HG02610 (cell line): Measurements from ENCODE around the gene ROBO1.

ENCODE experiments used
- ATAC-seq: cut with Tn5 transposase; IDR thresholded peaks from one replicate; pipeline ENCODE4 v1.9.1; 2021; ENCODE audit warnings: mild to moderate bottlenecking, moderate library complexity; ENCODE audit not compliant: unreplicated experiment

ROBO1 gene

DNA sequence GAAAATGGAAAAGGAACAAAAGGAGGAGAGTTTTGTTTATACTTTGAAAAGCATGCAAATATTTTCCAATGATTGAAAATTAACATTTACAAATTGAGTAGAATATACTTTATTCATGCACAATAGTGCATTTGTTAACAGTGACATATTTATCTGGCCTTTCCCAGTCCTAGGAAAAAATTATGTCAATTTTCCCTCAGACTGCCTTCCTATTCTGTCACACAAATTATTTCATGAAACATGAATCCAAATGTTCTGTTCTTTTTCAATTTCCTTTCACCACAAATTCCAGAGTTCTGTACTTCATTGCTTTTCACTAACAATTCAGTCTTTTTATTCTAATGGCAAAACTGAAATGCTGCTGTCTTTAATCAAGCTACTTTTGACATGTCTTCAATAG, 945.1 kb downstream of the ROBO1 start:
- ATAC-seq: no peak

DNA sequence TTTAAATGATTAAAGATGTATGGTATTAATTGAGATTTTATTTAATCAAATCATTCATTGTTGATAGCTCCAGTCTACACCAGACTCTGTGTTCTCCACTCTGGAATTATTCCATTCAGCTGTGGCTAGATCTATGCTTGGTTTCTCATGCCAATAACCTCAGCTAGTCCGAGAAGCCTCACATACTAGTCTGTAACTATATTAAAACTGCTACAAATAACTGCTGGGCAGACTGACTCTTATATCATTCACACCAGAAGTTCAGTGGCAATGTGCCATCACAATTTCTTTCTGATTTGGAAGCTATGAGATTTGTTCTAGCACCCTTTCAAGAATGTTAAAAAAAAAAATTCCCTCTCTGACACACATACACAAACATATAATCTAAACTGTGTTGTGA, 947.3 kb downstream of the ROBO1 start:
- ATAC-seq: no peak

DNA sequence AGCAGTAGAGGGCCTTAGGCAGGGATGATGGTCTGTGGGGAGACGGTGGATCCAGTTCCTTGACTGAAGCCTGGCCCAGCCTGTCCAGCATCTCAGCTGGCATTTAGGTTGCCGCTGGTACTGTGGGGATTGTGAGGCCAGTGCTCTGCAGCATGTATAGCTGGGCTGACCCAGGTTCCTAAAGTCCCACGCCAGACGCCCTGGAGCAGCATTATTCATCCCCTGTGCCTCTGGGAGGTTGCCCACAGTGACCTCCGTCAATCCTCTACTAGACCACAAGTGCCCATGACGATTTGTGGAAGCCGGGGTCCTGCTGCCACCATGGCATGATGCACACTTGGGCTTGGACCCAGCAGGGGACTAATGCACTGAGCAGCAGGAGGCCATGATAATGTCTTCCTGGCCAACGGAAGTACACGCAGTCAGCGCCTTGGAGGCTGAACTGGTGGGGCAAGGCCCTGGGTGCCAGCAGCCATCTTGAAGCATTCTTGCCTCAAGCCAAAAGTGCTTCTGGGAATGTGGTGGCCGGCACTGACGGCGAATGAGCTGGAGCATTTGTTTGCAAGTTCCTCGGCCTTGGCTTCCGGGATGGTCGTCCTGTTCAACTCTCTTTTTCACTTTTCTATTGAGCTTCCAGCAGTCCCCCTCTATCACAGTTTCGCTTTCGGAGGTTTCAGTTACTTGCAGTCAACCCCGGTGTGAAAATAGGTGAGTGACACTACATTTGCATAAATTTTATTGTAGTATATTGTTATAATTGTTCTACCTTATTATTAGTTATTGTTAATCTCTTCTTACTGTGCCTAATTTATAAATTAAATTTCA, 949.4 kb downstream of the ROBO1 start:
- no peak for ATAC-seq

DNA sequence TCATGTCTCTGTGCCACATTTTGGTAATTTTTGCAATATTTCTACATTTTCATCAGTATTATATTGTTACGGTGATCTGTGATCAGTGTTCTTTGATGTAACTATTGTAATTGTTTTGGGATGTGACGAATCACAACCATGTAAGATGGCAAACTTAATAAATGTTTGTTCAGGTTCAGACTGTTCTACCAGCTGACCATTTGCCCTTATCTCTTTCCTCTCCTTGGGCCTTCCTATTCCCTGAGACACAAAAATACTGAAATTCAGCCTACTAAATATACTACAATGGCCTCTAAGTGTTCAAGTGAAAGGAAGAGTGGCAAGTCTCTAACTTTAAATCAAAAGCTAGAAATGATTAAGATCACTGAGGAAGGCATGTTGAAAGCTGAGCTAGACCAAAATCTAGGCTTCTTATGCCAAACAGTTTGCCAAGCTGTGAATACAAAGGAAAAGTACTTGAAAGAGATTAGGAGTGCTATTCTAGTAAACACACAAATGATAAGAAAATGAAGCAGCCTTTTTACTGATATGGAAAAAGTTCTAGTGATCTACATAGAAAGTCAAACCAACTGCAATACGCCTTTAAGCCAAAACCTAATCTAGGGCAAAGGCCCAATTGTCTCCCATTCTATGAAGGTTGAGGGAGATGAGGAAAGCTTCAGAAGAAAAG, 952.8 kb downstream of the ROBO1 start:
- no peak for ATAC-seq

DNA sequence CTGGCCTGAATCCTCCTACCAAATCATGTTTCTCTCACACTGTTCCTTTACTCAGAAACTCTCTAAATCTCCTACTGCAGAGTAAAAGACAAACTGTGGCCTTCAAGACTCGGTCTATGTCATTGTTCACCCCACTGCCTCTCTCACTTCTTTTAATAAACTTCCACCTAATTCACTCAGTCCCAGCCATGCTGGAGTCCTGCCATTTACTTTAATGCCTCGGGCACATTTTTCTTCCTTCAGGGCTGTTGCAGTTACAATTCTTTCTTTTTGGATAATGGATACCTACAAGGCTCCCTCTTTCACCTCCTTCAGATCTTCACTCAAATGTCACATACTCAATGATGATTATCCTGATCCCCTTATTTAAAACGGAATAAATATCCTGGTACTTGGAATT, 955.6 kb downstream of the ROBO1 start:
- ATAC-seq: no peak

DNA sequence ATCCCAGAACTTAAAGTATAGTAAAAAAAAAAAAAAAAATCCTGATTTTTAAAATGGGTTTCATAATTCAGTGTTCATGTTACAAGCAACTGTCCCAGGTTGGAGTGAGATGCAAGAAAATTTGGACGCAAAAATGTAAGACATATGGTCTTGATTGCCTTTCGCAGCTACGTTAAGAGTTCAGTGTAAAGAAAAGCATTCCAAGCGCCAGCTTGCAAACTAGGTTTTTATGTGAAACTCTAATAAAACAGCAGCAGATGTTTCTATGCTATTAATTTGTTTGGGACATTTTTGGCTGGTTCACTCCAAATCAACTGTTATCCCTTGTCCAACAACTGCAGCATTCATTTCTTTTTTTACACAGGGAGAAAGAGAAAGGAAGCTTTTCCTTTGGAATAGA, 957.8 kb downstream of the ROBO1 start:
- ATAC-seq: no peak

DNA sequence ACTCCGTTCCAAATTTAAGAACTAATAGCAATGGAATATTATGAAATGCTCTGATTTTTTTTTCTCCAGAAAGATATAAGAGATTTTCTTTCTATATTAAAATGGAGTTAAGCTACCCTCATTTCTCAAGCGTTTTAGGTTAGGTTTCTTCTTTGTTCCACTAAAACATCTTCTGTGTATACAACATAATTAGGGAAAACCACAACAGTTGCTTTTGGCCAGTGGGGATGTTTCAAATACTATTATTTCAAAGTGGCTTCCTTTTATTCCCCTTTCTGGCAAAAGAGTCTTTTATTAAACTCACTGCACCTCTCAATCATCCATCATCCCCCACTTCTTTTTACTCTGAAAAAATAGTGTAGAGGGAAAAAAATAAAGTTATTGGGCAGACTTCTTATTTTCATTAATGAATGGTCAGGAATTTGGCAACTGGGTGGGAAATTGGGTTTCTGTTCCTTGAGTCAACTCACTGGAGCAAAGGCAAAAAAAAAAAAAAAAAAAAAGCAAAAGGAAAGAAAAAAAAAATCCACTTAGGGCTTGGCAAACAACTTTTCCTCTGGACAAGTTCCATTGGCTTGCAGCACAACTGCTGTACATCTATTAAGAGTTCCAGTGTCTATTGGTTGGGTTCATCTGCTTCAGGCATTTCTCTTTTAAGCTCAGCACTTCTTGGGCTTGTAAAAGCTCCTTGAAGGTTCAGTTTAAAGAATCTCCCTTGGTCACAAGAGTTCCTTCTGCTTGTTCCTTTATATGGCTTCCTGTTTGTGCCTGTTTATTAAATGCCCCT, 963.4 kb downstream of the ROBO1 start:
- no peak for ATAC-seq

DNA sequence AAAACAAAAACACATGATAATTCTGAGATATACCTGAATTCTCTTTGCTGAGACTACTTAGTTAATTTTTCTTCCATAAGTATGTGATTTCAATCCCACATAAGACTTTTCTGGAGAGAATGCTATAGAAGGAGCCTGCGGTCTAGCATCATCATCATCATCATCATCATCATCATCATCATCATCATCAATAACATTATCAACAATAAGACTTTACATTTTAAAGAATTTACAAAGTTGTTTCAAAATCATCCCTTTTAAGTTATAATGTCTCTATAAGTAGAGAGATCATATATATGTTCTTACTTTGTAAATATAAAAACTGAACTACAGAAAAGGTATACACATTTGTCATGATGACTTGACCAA, 965.3 kb downstream of the ROBO1 start:
- ATAC-seq: no peak

DNA sequence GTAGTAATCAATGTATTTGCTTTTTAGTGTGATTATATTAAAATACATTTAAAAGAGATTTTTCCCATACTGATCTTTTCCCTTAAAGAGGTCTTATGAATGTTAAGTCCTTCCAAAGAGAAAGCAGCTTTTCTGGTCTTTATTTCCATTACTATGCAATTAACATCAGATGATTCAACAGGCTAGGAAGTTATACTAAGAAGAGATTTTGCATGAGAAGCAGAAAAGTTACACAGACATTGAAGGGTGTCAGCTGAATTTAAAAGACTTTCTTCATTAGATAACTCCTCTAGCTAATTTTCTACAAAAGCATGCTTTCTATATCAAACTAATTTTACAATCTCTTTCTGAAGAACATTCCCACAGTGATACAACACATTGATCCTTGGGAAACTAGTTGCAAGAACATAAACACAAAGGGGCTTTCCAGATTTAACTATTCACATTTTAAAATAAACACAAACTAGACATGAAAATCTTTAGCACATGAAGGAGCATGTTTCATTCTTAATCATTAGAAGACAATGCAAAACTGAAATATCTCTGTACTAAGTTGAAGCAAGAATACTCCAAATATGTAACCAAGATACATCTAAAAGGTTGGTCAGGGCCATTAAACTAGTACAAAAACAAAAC, 965.8 kb downstream of the ROBO1 start:
- ATAC-seq: peak; percentile 63

DNA sequence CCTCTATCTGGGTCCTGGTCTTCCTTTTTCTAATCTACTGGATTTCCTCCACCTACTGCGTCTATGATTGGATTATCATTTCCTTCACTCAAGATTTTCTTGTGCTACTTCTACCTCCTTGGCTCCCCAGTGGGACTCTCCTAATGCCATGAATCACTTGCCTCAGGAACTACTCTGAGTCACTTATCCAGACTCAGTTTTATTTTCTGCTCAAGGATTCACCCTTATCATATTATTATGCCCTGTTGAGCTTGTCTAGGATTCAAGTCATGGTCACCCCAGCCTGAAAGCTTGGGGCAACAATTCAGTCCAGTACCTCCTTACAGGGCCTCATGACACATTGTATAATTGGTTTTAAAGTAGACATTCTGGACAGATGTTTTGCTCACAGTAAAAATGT, 968.1 kb downstream of the ROBO1 start:
- no peak for ATAC-seq

DNA sequence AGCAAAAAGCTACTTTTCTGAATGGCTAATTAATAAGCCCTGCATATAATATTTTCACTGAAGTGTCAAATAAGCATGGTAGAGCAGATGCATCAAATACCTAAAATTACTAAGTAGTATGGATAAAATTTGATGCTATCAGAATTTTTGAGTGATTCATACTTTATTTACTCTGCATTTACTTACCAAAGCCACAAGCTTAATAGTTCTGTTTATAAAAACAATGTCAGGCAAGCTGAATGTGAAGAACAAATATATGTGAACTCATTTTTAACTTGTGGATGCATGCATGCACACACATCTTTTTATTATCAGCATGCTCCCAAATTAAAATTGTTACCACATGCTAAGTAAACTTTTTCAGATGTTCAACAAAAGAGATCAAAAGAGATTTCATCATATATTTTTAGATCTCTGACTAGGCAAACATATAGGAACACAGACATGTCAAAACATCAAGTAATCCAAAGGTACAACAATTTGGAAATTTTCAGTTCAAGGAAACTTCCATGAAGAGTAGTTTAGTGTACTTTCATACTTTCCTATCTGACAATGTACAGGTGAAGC, 969.4 kb downstream of the ROBO1 start:
- ATAC-seq: no peak

DNA sequence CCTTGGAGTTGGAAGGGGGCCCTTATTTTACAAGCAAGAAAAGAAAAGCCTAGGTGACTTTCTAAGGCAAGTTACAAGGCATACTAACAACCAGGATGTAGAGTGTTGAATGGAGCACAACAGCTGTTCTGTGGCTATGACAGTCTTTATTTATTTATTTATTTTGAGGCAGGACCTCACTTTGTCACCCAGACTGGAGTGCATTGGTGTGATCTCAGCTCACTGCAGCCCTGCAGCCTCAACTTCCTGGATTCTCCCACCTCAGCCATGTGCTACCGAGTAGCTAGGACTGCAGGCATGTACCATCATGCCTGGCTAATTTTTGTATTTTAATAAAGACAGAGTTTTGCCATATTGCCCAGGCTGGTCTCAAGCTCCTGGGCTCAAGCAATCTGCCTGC, 973.4 kb downstream of the ROBO1 start:
- no peak for ATAC-seq

DNA sequence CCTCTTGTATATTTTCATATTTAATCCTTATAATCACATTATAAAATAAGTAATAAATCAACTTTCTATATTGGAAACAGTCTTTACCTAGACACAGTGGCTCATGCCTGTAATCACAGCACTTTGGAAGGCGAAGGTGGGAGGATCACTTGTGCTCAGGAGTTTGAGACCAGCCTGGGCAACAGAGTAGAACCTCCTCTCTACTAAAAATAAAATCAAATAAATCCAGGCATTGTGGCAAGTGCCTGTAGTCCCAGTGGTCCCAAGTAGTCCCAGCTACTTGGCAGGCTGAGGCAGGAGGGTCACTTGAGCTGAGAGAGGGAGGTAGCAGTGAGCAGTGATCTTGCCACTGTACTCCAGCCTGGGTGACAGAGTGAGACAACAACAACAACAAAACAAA, 975.1 kb downstream of the ROBO1 start:
- no peak for ATAC-seq

DNA sequence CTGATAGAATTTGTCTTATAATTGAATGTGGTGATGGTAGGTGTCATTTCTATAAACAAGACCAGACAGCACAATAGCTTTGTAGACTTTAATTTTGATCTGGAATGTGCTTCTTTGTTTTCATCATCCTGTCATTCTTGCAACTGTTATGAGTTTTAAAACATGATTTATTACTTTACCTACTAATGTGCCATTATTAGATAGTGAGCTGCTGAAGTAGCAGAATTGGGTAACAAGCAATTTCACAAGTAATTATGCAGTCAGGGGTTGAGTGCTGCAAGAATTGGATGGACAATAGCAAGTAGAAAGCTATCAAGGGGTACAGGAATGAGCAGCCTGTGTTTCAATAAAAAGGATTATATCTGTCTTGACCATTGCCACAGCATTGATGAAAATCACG, 975.6 kb downstream of the ROBO1 start:
- ATAC-seq: no peak

DNA sequence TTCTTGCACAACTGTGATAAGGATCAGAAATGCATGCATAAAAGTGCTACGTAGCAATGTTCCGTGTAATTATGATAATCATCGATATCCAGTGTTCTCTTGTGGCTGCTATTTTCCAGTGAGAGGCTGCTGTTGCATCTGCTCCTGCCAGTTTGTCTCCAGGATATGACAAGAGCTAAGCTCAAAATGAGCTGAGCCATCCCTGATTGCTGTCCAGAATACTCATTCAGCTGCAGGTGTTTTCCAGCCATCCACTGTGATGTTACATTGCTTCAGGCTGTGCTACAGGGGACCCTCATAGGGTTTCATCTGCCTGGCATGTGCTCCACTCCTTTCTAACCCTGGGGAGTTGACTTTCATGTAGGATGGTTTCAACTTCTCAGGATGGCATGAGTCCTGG, 976.0 kb downstream of the ROBO1 start:
- ATAC-seq: no peak

DNA sequence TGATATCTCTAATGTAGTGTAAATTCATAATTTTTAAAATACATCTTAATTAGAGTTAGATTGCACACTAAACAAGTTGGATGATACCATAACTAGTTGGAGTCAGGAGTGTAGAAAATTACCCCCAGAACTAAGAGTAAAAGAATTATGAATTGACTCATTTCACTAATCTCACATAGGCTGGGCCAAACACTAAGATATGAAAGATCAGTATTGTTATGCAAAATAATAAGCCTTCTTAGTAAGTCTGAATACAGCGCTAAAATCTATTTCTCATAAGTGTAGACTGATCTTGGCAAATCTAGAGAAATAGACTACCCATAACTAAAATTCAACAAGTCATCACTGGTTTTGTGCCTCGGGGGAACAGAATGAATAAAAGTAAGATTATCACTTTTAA, 979.0 kb downstream of the ROBO1 start:
- ATAC-seq: no peak

DNA sequence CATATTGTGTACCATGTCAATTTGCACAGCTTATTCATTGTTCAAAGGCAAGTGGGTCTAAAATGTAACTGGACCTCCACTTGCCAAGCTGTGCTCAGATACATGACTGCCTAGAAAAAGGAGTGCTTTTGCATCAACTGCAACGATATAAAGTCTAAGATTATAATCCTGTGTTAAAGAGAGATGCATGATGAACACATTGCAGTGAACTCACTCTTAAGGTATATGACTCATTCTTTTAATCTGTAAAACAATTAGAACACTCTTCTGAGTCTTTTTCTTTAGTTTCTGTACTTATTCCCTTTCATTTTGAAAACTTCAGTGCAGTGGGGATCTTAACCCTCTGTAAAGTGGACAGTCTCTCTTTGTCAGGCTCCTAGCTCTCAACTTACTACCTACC, 982.8 kb downstream of the ROBO1 start:
- no peak for ATAC-seq

DNA sequence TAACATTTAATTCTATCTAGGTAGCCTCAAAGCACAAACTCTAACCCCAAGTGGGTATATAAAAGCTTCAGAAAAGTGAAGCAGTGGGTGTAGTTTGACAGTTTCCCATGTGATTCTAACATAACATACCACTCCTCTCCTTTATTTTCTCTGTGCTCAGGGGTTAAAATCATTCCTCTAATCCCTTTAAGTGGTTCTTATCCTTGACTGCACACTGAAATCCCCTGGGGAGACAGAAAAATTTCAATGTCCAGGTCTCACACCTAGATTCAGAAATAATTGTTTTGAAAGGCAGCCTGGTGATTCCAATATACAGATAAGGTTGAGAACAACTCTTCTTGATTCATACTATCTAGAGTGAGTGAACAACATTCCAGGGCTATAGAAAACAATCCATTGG, 986.4 kb downstream of the ROBO1 start:
- no peak for ATAC-seq

DNA sequence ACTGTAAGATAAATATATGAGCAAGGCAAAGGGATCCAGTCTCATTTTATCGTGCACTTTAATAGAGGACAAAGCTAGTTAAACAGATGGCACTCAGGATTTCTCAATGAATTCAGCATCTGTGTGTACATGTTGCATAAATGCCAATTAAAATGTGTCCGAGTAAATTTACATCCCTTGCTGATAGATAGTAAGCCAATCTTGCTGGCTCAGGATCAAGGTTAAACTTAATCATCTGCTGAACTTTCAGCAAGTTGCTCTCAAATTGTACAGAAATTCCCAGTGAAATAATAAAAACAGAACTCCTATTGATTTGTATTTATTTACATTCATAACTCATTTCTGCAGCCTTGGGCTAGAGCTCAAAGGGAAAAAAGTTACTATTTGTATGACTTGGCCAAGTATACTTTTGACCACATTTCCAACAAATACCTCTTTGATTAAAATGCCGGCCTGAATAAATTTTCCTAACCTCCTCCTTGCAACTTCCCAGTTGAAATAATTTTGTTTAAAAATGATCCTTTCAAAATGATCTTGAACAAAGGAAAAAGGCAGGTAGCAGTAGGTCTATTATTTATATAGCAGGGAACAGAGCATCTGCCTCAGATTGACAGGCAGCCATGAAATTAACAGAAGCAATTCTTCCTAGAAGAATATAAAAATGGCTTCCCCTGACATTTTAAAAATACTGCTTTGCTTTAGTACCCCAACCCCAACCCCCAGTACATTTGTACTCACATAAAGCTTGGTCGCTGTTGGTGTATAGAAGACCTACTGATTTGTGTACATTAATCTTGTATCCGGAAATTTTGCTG, 1001.9 kb downstream of the ROBO1 start:
- no peak for ATAC-seq

DNA sequence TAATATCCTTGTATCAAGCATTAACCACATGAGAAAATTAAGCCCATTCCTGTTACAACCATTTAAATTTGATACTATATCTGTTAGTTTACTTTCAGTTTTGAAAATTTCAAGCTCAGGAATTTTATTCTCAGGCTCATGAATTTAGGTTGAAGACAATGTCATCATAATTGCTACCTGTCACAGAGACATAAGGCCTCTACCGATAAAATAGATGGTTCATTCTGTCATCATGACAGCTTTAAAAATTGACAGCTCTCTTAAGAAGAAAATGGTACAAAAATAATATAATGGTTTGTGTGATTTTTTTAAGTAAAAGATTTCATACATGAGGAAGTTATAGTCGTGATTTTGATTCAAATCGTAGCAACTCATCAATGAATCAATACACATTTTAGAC, 1003.2 kb downstream of the ROBO1 start:
- ATAC-seq: no peak
